ENCODE results near the gene INSM1. TPM values are rescaled to one million over a fixed set of nuclear protein-coding genes. Genes with fewer than 3 reads are reported as not detected.
"Not testable (repeated sequence)": the region's sequence is repeated elsewhere in the genome, so short reads cannot be mapped to it uniquely, and the experiment has no call there.

The INSM1 gene
- polyA plus RNA-seq, 1 of the 3 experiments (the other 2 are of a cell fraction), result not detected

GRCh38 chr20:20353576-20353975, 14.3 kb upstream of the INSM1 start:
- WGBS (ENCODE audit: low lambda C conversion rate), result 11% methylated on average over 3 of the region's 3 CpGs

GRCh38 chr20:20355503-20355902, 12.4 kb upstream of the INSM1 start:
- H3K9ac ChIP-seq; H3K27me3 ChIP-seq (ENCODE audit: insufficient read depth); H3K4me2 ChIP-seq; H3K4me1 ChIP-seq (ENCODE audit: control insufficient read depth in 1 of 2, insufficient read depth in 2 of 2, low read depth in 1 of 2, low read length in 1 of 2); H3K79me2 ChIP-seq (ENCODE audit: insufficient read depth); H2AFZ ChIP-seq (ENCODE audit: low read depth); CTCF ChIA-PET; H3K27ac ChIP-seq (ENCODE audit: low read depth in 2 of 2, low read length in 1 of 2); H3K9me3 ChIP-seq; H4K20me1 ChIP-seq (ENCODE audit: insufficient read depth); DNase-seq; H3K9me2 ChIP-seq; POLR2A ChIA-PET; H3F3A ChIP-seq (replicated peaks; ENCODE audit: insufficient read depth); H3K4me3 ChIP-seq (ENCODE audit: low read depth in 2 of 2, low read length in 1 of 2); H3K36me3 ChIP-seq (replicated peaks in 1 of 2; ENCODE audit: control insufficient read depth in 1 of 2, insufficient read depth in 2 of 2, low read length in 1 of 2): not testable (repeated sequence)

More at GRCh38 chr20:20353576-20353975, 14.3 kb upstream of the INSM1 start:
- no peak for DNase-seq
- Histone ChIP-seq H3K4me1 (ENCODE audit: control insufficient read depth in 1 of 2, insufficient read depth in 2 of 2, low read depth in 1 of 2, low read length in 1 of 2) (no peaks in the 10 kb centered on the region), H3K27ac (ENCODE audit: low read depth in 2 of 2, low read length in 1 of 2) (no peak overlapping the region), H3K79me2 (ENCODE audit: insufficient read depth) (no peaks in the 10 kb centered on the region), H3K9ac (no peak overlapping the region), H4K20me1 (ENCODE audit: insufficient read depth) (no peaks in the 10 kb centered on the region), H3K27me3 (ENCODE audit: insufficient read depth) (no peaks in the 10 kb centered on the region), H3K4me3 (ENCODE audit: low read depth in 2 of 2, low read length in 1 of 2) (no peak overlapping the region), H3K36me3 (replicated peaks in 1 of 2; ENCODE audit: control insufficient read depth in 1 of 2, insufficient read depth in 2 of 2, low read length in 1 of 2) (no peaks in the 10 kb centered on the region), H3K9me3 (no peaks in the 10 kb centered on the region), H3K9me2 (no peaks in the 10 kb centered on the region), H3F3A (replicated peaks; ENCODE audit: insufficient read depth) (no peaks in the 10 kb centered on the region), H2AFZ (ENCODE audit: low read depth) (no peak overlapping the region), H3K4me2 (no peak overlapping the region)
- CTCF ChIA-PET, result no interaction called here
- POLR2A ChIA-PET, result no interaction called here
- TF ChIP-seq REST (IDR thresholded peaks at IDR 0.05; ENCODE audit: low read depth, low read length), result no peak
- no peak for TF ChIP-seq TAF1 (IDR thresholded peaks at IDR 0.05; ENCODE audit: borderline replicate concordance, low read depth, low read length)
- no peak for TF ChIP-seq RXRA (IDR thresholded peaks at IDR 0.05; ENCODE audit: borderline replicate concordance, low read depth)
- no peak for TF ChIP-seq EZH2phosphoT487 (IDR thresholded peaks at IDR 0.05; ENCODE audit: borderline replicate concordance, low read depth)

- Histone ChIP-seq H3K9ac (no peak overlapping the region), H3F3A (replicated peaks; ENCODE audit: insufficient read depth) (no peaks in the 10 kb centered on the region), H2AFZ (ENCODE audit: low read depth) (no peak overlapping the region), H3K4me3 (ENCODE audit: low read depth in 2 of 2, low read length in 1 of 2) (no peak overlapping the region), H3K9me3 (no peaks in the 10 kb centered on the region), H3K27me3 (ENCODE audit: insufficient read depth) (peaks cover 27% of the 10 kb centered on the region), H3K4me1 (ENCODE audit: control insufficient read depth in 1 of 2, insufficient read depth in 2 of 2, low read depth in 1 of 2, low read length in 1 of 2) (no peaks in the 10 kb centered on the region), H3K4me2 (no peak overlapping the region), H3K79me2 (ENCODE audit: insufficient read depth) (no peaks in the 10 kb centered on the region), H3K27ac (ENCODE audit: low read depth in 2 of 2, low read length in 1 of 2) (no peak overlapping the region), H4K20me1 (ENCODE audit: insufficient read depth) (no peaks in the 10 kb centered on the region), H3K36me3 (replicated peaks in 1 of 2; ENCODE audit: control insufficient read depth in 1 of 2, insufficient read depth in 2 of 2, low read length in 1 of 2) (no peaks in the 10 kb centered on the region), H3K9me2 (no peaks in the 10 kb centered on the region)
- POLR2A ChIA-PET, result no interaction called here
- no peak for DNase-seq
- CTCF ChIA-PET, result interaction anchor here (1.0 to 5.5 kb wide), 8 partner anchors 9 to 235 kb away, joined by 3 to 36 read pairs (median 5); partner anchors contain the start of gene INSM1
- TF ChIP-seq USF2 (IDR thresholded peaks at IDR 0.05; ENCODE audit: borderline replicate concordance, low read depth, low read length), result no peak
- no peak for TF ChIP-seq SIN3A (IDR thresholded peaks at IDR 0.05; ENCODE audit: borderline replicate concordance, low read depth, low read length)
- TF ChIP-seq REST (IDR thresholded peaks at IDR 0.05; ENCODE audit: low read depth, low read length), result no peak
- no peak for TF ChIP-seq USF1 (IDR thresholded peaks at IDR 0.05; ENCODE audit: borderline replicate concordance, low read depth)
- TF ChIP-seq POLR2AphosphoS5 (IDR thresholded peaks at IDR 0.05; ENCODE audit: low read depth, low read length), result no peak
- no peak for TF ChIP-seq CHD2 (IDR thresholded peaks at IDR 0.05; ENCODE audit: low read length, partially characterized antibody)
Observed at GRCh38 chr20:20358801-20359200, 9.1 kb upstream of the INSM1 start.

All from SK-N-SH (cell line).